SU-DHL-6 (cell line): ENCODE data around the gene IYD.

Experiments
- EZH2phosphoT487 ChIP-seq: fragments of 200-600 bp; sonication (generic), shearing (Covaris generic); conservative IDR thresholded peaks from 2 replicates; pipeline ENCODE4 v1.6.1; 2018; ENCODE audit warnings: mild to moderate bottlenecking, antibody characterized with exemption, low read length, moderate library complexity, mixed read lengths
- TF ChIP-seq, protein P1 (sequence below): fragments of 200-600 bp; sonication (generic); IDR thresholded peaks from one replicate; pipeline ENCODE4 v1.5.1; 2017; ENCODE audit warnings: antibody characterized with exemption, mild to moderate bottlenecking, low read length, moderate library complexity; ENCODE audit not compliant: insufficient read depth, poor library complexity, severe bottlenecking

DNA sequence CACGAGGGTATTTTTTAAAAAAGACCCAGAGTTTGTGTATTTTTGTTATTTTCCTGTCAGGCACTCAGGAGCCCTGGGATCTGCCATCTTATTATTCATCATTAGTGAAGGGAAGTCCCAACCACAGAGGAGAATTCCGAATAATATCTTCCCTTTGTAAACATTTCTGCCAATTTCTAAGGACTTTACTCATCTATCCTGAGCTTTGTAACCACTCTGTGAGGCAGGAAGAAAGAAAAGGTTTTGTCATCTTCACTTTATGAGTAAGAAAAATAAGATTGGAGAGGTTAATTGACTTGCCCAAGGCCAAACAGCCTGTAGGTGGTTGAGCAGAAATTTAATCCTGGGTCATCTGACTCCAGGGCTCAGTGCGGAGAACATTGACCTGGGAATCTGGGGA lies 23.0 kb upstream of the IYD start:
- TF ChIP-seq, protein P1, sequence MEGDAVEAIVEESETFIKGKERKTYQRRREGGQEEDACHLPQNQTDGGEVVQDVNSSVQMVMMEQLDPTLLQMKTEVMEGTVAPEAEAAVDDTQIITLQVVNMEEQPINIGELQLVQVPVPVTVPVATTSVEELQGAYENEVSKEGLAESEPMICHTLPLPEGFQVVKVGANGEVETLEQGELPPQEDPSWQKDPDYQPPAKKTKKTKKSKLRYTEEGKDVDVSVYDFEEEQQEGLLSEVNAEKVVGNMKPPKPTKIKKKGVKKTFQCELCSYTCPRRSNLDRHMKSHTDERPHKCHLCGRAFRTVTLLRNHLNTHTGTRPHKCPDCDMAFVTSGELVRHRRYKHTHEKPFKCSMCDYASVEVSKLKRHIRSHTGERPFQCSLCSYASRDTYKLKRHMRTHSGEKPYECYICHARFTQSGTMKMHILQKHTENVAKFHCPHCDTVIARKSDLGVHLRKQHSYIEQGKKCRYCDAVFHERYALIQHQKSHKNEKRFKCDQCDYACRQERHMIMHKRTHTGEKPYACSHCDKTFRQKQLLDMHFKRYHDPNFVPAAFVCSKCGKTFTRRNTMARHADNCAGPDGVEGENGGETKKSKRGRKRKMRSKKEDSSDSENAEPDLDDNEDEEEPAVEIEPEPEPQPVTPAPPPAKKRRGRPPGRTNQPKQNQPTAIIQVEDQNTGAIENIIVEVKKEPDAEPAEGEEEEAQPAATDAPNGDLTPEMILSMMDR: no peak
- no peak for TF ChIP-seq EZH2phosphoT487
